Progenitor cell of endocrine pancreas (in vitro differentiated cells): ENCODE results near the gene MMP7. TPM values are rescaled to one million over a fixed set of nuclear protein-coding genes. Genes with fewer than 3 reads are reported as not detected.

Experiments used
- DNase-seq: peaks from one replicate; pipeline ENCODE4 v3.0.0; 2021; ENCODE audit warnings: low spot score; ENCODE audit not compliant: unreplicated experiment
- H3K27ac Mint-ChIP-seq: 2 replicates; pipeline ENCODE4 v1.8.0; 2021; ENCODE audit warnings: mild to moderate bottlenecking, moderate library complexity, mixed read lengths
- H3K27me3 Mint-ChIP-seq: 2 replicates; pipeline ENCODE4 v1.8.0; 2021; ENCODE audit warnings: mixed read lengths
- H3K36me3 Mint-ChIP-seq: 2 replicates; pipeline ENCODE4 v1.8.0; 2022; ENCODE audit warnings: mixed read lengths; ENCODE audit not compliant: insufficient read depth
- H3K4me1 Mint-ChIP-seq: 2 replicates; pipeline ENCODE4 v1.8.0; 2021; ENCODE audit warnings: low read depth, mixed read lengths
- H3K4me3 Mint-ChIP-seq: 2 replicates; pipeline ENCODE4 v1.8.0; 2021; ENCODE audit warnings: low read depth, mild to moderate bottlenecking, moderate library complexity, mixed read lengths
- H3K9me3 Mint-ChIP-seq: 2 replicates; pipeline ENCODE4 v1.8.0; 2021; ENCODE audit warnings: low read depth, mixed read lengths
- CTCF ChIP-seq: fragments of 200-600 bp; sonication (generic); IDR thresholded peaks from one replicate; pipeline ENCODE4 v1.5.0; 2021; ENCODE audit warnings: antibody characterized with exemption, mild to moderate bottlenecking; ENCODE audit not compliant: unreplicated experiment
- total RNA-seq: library from RNA; stranded (reverse); gene quantifications from 2 replicates; pipeline ENCODE4 v1.2.1, GENCODE V29; 2021

MMP7 gene
- total RNA-seq, 1 donor from 2014 or later, result not detected

- Mint-ChIP-seq H3K4me1 (no peaks in the 10 kb centered on the region), H3K9me3 (no peaks in the 10 kb centered on the region), H3K27ac (no peak overlapping the region), H3K36me3 (no peaks in the 10 kb centered on the region), H3K27me3 (peaks cover 10% of the 10 kb centered on the region), H3K4me3 (no peak overlapping the region)
- no peak for TF ChIP-seq CTCF
- DNase-seq, result no peak
Measured at GRCh38 chr11:102552447-102553194, 22.1 kb upstream of the MMP7 start.

GRCh38 chr11:102552020-102552419, 21.5 kb upstream of the MMP7 start:
- no peak for DNase-seq
- no peak overlapping the region for H3K4me3 Mint-ChIP-seq
- no peak overlapping the region for H3K27ac Mint-ChIP-seq
- peaks cover 10% of the 10 kb centered on the region for H3K27me3 Mint-ChIP-seq
- no peak for TF ChIP-seq CTCF
- H3K36me3 Mint-ChIP-seq, result no peaks in the 10 kb centered on the region
- no peaks in the 10 kb centered on the region for H3K4me1 Mint-ChIP-seq
- no peaks in the 10 kb centered on the region for H3K9me3 Mint-ChIP-seq

- Mint-ChIP-seq H3K27me3 (peaks cover 10% of the 10 kb centered on the region), H3K9me3 (no peaks in the 10 kb centered on the region), H3K36me3 (no peaks in the 10 kb centered on the region), H3K4me1 (no peaks in the 10 kb centered on the region), H3K4me3 (no peak overlapping the region), H3K27ac (no peak overlapping the region)
- DNase-seq, result no peak
- TF ChIP-seq CTCF, result no peak
Measured at GRCh38 chr11:102551169-102551781, 20.7 kb upstream of the MMP7 start.

DNA sequence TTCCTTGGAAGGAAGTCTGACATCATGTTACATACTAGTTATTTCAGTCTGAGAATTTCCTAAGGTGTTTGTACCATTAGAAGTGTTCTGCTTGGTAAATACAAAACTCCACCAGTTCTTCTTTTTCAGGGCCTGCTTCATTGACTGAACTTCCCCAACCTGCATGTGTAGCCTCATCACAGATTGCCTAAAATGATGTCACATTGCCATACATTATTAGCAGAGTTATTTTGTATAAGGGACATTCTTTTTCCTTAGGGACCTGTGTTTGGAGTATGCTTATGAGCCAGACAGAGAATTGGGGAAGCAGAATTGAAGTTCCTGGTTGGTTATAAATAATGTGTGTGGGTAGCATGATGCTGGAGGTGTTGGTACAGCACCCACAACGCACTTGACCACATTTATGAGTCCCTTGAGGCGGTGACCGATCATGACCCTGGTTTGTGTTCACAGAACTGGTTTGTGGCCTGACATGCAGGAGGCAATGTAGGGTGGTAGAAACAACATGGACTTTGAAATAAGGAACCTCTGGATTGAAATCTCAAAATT, 16.4 kb upstream of the MMP7 start:
- no peaks in the 10 kb centered on the region for H3K9me3 Mint-ChIP-seq
- no peak for TF ChIP-seq CTCF
- no peak for DNase-seq
- H3K36me3 Mint-ChIP-seq, result no peaks in the 10 kb centered on the region
- no peak overlapping the region for H3K27ac Mint-ChIP-seq
- H3K4me1 Mint-ChIP-seq, result no peaks in the 10 kb centered on the region
- H3K4me3 Mint-ChIP-seq, result no peak overlapping the region
- H3K27me3 Mint-ChIP-seq, result peaks cover 6% of the 10 kb centered on the region

DNA sequence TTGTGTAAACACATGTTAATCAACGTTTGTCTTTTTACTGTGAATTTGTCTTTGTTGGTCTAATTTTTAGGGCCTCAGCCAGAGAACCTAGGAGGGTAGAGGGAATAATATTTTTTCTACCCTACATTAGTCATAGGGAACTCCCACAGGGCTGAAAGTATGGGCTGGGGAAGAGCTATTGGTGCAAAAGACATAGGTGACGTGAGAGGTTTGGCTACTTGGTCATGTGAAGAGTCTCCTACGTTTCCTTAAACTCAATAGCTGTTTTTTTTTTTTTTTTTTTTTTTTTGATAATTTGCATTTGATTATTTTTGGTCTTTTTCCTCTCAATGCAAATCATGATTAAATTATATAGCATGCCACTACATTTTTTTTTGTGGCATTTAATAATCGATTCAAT, 15.9 kb upstream of the MMP7 start:
- Mint-ChIP-seq H3K27me3 (no peaks in the 10 kb centered on the region), H3K9me3 (no peaks in the 10 kb centered on the region), H3K27ac (no peak overlapping the region), H3K4me1 (no peaks in the 10 kb centered on the region), H3K36me3 (no peaks in the 10 kb centered on the region), H3K4me3 (no peak overlapping the region)
- TF ChIP-seq CTCF, result no peak
- no peak for DNase-seq
